AG04449 (cell line): Measurements from ENCODE around the gene MGME1.

Experiments
- CTCF ChIA-PET: fragments of 350-600 bp; formaldehyde crosslinking; extraction: SDS; loops from one replicate; lab custom pipeline; 2021; ENCODE audit warnings: antibody characterized with exemption; lab: Yijun Ruan, JAX
- POLR2A ChIA-PET: fragments of 400-600, 350-600 bp; formaldehyde crosslinking; extraction: SDS; loops from one replicate; lab custom pipeline; 2020; ENCODE audit warnings: antibody characterized with exemption, inconsistent platforms; lab: Yijun Ruan, JAX
- DNase-seq: peaks from one replicate; pipeline ENCODE4 v3.0.0-alpha.2; 2010; ENCODE audit warnings: low read depth, low spot score
- H3K4me3 ChIP-seq: 2 replicates; pipeline ENCODE4 v1.5.1; 2011; ENCODE audit warnings: low read depth, mild to moderate bottlenecking, control low read depth, low read length
- CTCF ChIP-seq: IDR thresholded peaks from one replicate; pipeline ENCODE4 v1.5.1; 2011; ENCODE audit warnings: mild to moderate bottlenecking, moderate library complexity, low read length, control low read depth, inconsistent platforms; ENCODE audit not compliant: insufficient read depth; ENCODE audit errors: missing control alignments

Gene MGME1

GRCh38 chr20:18012901-18013300 lies 44.1 kb downstream of the MGME1 start:
- no peak overlapping the region for H3K4me3 ChIP-seq
- no peak for DNase-seq
- POLR2A ChIA-PET = no interaction called here
- no peak for TF ChIP-seq CTCF
- CTCF ChIA-PET = no interaction called here

GRCh38 chr20:18014411-18014810 lies 45.6 kb downstream of the MGME1 start:
- POLR2A ChIA-PET = no interaction called here
- no peak for TF ChIP-seq CTCF
- H3K4me3 ChIP-seq = no peak overlapping the region
- no peak for DNase-seq
- CTCF ChIA-PET = interaction anchor here (1.7 kb wide), 1 partner anchor 18 kb away, joined by 4 read pairs; no protein-coding TSS in a partner anchor

- TF ChIP-seq CTCF = no peak
- ChIA-PET POLR2A (no interaction called here), CTCF (interaction anchor here (1.8 kb wide), 1 partner anchor 512 kb away, joined by 7 read pairs; no protein-coding TSS in a partner anchor)
- H3K4me3 ChIP-seq = no peak overlapping the region
- DNase-seq = no peak
These were observed 48.0 kb downstream of the MGME1 start for GRCh38 chr20:18016772-18017171.

GRCh38 chr20:18018100-18018499 lies 49.3 kb downstream of the MGME1 start:
- no peak for TF ChIP-seq CTCF
- DNase-seq = no peak
- ChIA-PET POLR2A (no interaction called here), CTCF (interaction anchor here (1.1 to 1.8 kb wide), 2 partner anchors 11 to 513 kb away, joined by 4 to 7 read pairs; no protein-coding TSS in a partner anchor)
- H3K4me3 ChIP-seq = no peak overlapping the region

GRCh38 chr20:18019068-18019467 lies 50.2 kb downstream of the MGME1 start:
- no peak for DNase-seq
- POLR2A ChIA-PET = no interaction called here
- no peak overlapping the region for H3K4me3 ChIP-seq
- TF ChIP-seq CTCF = peak; percentile 20
- CTCF ChIA-PET = no interaction called here

- ChIA-PET POLR2A (interaction anchor here (0.6 kb wide), 1 partner anchor 461 kb away, joined by 4 read pairs; no protein-coding TSS in a partner anchor), CTCF (no interaction called here)
- no peak for TF ChIP-seq CTCF
- H3K4me3 ChIP-seq = no peak overlapping the region
- no peak for DNase-seq
These were observed 52.1 kb downstream of the MGME1 start for GRCh38 chr20:18020931-18021330.
